ENCODE results near the gene ADD2.

ADD2 gene

GRCh38 chr2:70719231-70719630, 48.8 kb downstream of the ADD2 start:
- DNase-seq, result no peak

- no peak for DNase-seq
These were observed 49.3 kb downstream of the ADD2 start for GRCh38 chr2:70718736-70719135.

DNA sequence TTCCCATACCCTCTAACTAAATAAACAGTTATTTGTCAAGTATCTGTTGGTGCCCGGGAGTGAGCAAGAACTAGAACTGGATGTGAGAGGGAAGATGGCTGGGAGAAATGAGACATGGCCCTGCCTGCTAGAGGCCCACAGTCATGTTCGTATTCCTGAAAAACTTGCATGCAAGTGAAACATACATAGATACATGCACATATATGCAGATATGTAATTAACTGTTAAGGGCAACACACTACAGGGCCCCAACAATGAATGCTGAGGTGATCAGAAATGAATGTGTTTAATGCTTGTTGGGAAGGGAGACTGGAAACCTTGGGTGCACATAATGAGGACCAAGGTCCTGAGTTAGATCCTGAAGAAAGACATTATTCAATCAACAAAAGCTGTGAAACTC, 49.8 kb downstream of the ADD2 start:
- no peak for DNase-seq

DNA sequence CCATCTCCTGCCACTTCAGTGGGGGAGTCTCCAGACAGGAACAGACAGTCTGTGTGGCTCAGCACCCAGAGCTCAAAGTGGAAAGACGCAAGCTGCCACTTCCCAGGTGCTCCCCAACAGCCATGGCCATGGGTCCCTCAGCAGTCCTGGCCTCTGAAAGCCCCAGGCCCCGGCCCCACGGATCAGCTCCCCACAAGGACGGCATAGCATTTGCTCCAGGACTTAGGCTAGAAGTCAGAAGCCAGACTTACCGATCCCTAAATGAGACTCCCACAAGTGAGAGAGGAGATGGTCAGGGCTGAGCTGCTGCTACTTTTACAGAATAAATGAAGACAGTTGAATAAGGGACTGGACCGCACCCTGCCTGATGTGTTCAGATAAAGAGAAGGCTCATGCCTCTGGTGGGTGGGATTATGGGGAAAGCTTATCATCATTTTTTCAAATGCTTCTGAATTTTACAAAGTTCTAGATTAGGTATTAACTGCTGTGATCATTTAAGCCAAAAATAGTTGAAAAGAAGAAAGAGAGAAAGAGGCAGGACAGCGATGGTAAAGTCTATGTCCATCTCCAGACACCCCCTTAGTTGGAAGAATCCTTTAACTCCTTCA, 50.5 kb downstream of the ADD2 start:
- DNase-seq, result no peak

- DNase-seq, result no peak
These were observed 51.0 kb downstream of the ADD2 start for GRCh38 chr2:70716951-70717350.

- DNase-seq, result no peak
These were observed 51.8 kb downstream of the ADD2 start for GRCh38 chr2:70716131-70716743.

GRCh38 chr2:70715071-70715985, 52.7 kb downstream of the ADD2 start:
- no peak for DNase-seq

DNA sequence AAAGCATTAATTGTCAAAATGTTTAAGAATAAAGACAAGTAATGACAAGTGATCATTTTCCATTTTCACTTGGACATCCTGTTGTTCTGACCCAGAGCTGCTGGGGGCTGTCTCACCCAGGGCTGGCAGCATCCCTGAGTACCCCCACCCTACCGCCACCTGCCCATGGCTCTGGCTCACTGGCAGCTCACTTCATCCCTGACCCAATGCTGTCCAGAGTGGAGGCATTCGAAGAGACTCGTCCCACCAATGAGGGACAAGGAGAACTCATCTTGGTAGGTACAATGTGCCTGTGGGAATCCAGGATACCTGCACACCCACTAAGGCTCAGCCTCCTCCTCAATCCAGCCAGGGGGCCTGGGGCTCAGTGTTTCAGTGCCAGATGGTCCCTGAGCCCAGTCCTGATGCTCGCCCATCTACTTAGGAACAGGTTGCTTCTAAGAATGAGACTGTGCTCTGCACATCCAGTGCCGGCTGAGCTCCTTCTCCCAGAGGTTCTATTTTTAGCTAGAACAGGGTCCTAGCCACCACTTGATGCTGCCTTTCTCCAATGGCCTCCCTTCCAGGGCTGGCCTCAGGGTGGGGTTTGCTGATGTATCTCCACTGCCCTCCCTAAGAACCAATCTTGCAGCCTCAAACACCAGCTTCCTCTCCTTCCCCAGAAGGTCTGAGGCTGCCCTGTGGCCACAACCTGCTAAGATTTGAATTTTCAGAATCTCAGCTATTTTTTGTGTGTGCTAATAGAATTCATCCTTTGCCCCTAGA, 53.7 kb downstream of the ADD2 start:
- DNase-seq, result no peak

GRCh38 chr2:70712916-70713315, 55.1 kb downstream of the ADD2 start:
- DNase-seq, result no peak

DNA sequence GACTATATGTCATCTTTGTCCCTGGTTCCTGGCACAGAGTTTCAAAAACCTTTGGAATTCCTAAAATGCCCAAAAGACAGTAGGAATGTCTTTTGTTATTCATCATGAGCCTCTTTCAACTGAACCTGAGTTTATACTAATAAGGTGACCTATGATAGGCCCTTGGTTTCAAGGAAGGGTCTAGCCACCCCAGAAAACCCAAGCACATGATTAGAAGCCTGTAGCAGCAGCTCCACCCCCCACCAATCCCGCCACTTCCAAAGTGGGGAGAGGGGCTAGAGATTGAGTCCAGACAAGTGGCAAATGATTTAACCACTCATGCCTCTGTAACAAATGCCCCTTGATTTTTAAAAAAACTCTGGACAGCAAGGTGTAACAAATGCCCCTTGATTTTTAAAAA, 56.8 kb downstream of the ADD2 start:
- no peak for DNase-seq

DNA sequence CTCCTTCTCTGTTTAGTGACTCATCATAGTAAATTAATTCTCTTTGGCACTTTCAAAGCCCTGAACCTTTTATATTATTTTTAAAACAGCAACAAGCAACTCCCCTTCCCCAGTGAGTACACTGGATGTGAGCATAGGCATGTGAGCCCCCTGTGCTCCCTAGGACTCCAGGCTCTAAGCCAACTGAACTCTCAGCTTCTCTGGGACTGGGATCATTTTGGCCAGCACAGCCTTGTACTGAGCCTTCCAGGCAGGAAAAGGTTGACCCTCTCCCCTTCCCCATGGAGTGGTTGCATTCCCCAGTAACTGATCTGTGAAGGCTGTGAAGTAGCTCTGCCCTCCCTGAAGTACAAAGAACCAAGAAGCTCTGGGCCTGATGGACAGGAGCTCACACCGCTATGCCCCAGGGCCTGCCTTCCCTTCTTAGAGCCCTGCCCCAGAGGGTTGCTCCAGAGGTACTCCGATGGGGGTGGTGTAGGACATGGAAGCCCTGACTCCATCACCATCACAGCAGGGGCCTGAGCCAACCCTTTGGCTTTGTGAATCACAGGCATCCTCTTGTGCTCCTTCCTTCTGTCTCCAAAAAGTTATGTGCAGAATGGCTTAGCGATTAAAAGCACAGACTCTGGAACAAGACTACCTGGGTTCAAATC, 57.8 kb downstream of the ADD2 start:
- no peak for DNase-seq

DNA sequence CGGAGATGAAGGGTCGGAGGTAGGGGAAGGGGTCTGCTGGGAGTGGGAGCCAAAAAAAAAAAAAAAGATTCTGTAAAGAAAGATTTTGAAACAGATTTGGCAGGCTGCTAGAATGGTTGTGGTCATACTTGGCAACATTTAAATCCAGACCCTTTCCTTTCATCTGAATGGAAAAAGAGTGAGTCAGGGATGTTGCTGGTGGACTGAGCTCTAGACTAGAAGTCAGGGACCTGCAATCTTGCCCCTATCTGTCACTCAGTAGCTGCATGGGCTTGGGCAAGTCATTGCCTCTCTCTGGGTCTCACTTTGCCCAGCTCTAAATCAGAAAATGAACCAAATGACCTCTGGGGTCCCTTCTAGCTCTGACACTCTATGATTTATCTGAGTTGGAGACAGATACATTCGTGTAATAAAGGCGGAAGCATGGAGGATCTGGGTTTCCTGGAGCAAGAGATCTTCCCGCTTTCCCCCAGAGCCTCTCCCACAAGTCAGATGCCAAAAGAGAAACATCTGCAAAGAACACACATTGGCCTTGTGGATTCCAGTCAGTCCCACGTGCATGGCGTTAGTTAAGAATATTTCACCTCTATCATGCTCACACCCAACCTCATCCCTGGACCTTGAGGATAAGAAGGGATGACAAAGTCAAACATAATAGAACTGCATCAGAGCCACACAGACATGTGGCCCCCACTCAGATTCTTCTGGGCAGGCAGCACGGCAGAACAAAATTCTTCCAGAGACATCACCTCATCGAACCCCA, 58.5 kb downstream of the ADD2 start:
- DNase-seq, result no peak

GRCh38 chr2:70708376-70709199, 59.4 kb downstream of the ADD2 start:
- no peak for DNase-seq

GRCh38 chr2:70707706-70708105, 60.3 kb downstream of the ADD2 start:
- no peak for DNase-seq

DNA sequence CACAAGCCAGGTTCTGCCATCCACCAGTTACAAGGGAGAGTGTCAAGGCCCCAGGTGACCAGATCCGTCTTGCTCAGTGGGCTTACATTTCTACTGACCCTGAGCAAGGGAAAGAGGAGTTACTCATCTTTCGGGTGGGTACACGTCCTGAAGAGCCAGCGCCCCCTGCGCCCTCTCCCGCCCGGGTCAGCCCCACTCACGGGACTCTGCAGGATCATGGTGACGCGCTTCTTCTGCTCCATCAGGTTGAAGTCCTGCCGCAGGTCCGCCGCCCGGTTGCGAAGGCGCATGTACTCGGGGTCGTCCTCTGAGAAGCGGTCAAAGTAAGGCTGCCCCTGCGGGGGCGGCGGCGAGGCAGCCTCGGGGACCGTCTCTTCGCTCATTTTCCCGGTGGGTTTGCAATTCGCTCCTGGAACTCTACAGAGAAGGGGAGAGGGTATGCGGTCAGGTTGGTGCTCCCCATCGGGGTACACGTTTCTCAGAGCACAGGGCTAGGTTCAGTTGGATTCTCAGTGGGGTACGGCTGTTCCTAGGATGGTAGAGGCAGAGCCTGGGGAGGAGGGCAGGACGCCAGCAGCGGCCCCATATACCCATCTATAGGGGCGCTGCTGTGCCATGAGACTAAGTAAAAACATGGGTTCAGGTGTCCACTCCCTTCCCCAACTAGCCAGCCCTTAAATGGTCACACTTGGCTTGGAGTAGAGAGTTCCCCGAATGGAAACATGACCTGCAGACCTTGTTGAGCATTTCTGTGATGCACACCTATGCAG, 61.8 kb downstream of the ADD2 start:
- no peak for DNase-seq

- no peak for DNase-seq
These were observed 62.7 kb downstream of the ADD2 start for GRCh38 chr2:70705160-70705850.

GRCh38 chr2:70703900-70704549, 64.0 kb downstream of the ADD2 start:
- no peak for DNase-seq

DNA sequence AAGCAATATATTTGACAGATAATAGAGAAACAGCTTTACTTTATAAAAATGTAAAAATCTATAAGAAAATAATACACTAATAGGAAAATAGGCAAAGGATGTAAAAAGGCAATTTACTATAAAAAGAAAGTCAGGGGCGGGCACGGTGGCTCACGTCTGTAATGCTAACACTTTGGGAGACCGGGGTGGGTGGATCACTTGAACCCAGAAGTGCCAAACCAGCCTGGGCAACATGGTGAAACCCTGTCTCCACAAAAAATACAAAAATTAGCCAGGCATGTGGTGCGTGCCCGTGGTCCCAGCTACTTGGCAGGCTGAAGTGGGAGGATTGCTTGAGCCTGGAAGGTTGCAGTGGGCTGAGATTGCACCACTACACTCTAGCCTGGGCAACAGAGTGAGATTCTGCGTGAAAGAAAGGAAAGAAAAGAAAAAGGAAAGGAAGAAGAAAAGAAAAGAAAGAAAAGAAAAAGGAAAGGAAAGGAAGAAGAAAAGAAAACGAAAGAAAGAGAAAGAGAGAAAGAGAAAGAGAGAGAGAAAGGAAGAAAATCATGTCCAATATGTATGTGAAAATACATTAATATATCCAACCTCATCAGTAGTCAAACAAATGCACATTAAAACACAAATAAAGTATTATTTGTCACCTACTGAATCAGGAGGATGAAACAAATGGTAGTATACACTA, 65.1 kb downstream of the ADD2 start:
- no peak for DNase-seq

Measured in bone marrow (tissue), 2 donors.